Measurements from ENCODE around the gene ATG9B. TPM values are rescaled to one million over a fixed set of nuclear protein-coding genes. Genes with fewer than 3 reads are reported as not detected.

The ATG9B gene
- total and polyA plus RNA-seq, 9 of the 15 experiments (the other 6 are each of a cell fraction or from before 2014, with no cell fraction given), result 0.29 to 8.0 (median 2.1) TPM

DNA sequence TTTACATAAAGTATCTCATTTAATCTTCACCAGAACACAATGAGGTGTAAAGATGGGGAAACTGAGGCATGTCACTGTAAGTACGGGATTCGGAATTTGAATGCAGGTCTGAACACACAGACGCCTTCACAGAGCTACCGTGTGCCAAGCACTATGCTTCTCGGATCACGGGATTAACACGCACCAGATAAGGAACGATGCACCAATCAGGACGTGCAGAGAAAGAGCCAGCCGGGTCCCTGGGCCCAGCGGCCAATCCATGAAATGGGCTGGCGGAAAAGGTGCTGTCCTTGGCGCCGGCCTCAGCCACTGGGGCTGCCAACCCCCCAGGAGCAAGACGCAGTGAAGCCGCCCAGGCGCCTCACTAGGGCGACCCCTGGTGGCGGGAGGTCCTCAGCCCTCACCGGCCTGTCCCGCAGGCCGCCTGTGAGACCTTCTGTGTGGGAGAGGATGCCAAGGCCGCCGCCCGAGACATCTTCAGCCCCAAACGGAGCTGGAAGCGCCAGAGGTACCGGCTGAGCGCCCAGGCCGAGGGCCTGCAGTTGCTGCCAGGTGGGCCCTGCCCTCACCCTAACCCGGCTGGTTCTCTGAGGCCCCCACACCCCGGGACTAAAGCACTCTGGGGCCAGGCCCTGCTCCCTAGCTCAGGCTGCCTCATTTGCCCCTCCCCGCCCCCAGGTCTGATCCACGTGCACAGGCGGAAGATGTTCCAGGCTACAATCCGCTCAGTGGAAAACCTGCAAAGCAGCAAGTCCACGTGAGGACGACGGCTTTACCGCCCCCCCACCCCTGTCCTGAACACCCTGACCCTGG, 15.6 kb downstream of the ATG9B start (continued):
- TF ChIP-seq TRIM25 (IDR thresholded peaks at IDR 0.05; ENCODE audit: borderline replicate concordance) (peak; percentile 75; the same call in 1 of the 2 replicates), ZNF354B (CRISPR knock-in tag; IDR thresholded peaks at IDR 0.05) (no peak), CREB3 (tag; conservative IDR thresholded peaks at IDR 0.05; ENCODE audit: low read depth) (peak; percentile 71), ARHGAP35 (IDR thresholded peaks at IDR 0.05; ENCODE audit: partially characterized antibody) (no peak), SOX6 (IDR thresholded peaks at IDR 0.05) (peak; percentile 82), ELF2 (CRISPR knock-in tag; IDR thresholded peaks at IDR 0.05) (peak; percentile 85), XRCC3 (IDR thresholded peaks at IDR 0.05) (no peak), HDAC1 (IDR thresholded peaks at IDR 0.05) (peak in 1 of 2 experiments; percentile 73; a peak in 2 of 4 replicates), ZKSCAN1 (IDR thresholded peaks at IDR 0.05; ENCODE audit: low read depth, low read length) (peak; percentile 86), ZNF121 (CRISPR knock-in tag; conservative IDR thresholded peaks at IDR 0.05) (peak; percentile 4; the same call in 1 of the 2 replicates), NUFIP1 (IDR thresholded peaks at IDR 0.05; ENCODE audit: partially characterized antibody) (no peak), ZNF133 (CRISPR knock-in tag; IDR thresholded peaks at IDR 0.05) (no peak), KDM5B (IDR thresholded peaks at IDR 0.05; ENCODE audit: insufficient replicate concordance, low read depth, low read length) (peak; percentile 63), TFAM (CRISPR knock-in tag; conservative IDR thresholded peaks at IDR 0.05) (no peak), ZNF764 (CRISPR knock-in tag; IDR thresholded peaks at IDR 0.05; ENCODE audit: low read depth) (no peak), TRIM28 (IDR thresholded peaks at IDR 0.05) (peak; percentile 79), TCF7L2 (IDR thresholded peaks at IDR 0.05; ENCODE audit: low read depth, low read length) (0 out of 2 replicates have a peak, but pooled peaks have one; percentile 20), ZNF197 (CRISPR knock-in tag; IDR thresholded peaks at IDR 0.05; ENCODE audit: low read depth) (peak; percentile 69; the same call in 1 of the 2 replicates), PREB (CRISPR knock-in tag; IDR thresholded peaks at IDR 0.05) (peak; percentile 11; the same call in 1 of the 2 replicates), HNRNPH1 (optimal IDR thresholded peaks at IDR 0.05; ENCODE audit: low read depth, low read length) (no peak), ZNF583 (CRISPR knock-in tag; IDR thresholded peaks at IDR 0.05) (peak; percentile 54), FOXJ3 (CRISPR knock-in tag; IDR thresholded peaks at IDR 0.05) (no peak)
- TF ChIP-seq, protein P1, sequence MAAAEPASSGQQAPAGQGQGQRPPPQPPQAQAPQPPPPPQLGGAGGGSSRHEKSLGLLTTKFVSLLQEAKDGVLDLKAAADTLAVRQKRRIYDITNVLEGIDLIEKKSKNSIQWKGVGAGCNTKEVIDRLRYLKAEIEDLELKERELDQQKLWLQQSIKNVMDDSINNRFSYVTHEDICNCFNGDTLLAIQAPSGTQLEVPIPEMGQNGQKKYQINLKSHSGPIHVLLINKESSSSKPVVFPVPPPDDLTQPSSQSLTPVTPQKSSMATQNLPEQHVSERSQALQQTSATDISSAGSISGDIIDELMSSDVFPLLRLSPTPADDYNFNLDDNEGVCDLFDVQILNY (CRISPR knock-in tag; IDR thresholded peaks at IDR 0.05), result peak; percentile 21; the same call in 1 of the 2 replicates
